ENCODE measurements around the gene CIROP.
A peak's percentile ranks its signal among the peaks of the same experiment; 100 is the strongest.

CIROP gene

DNA sequence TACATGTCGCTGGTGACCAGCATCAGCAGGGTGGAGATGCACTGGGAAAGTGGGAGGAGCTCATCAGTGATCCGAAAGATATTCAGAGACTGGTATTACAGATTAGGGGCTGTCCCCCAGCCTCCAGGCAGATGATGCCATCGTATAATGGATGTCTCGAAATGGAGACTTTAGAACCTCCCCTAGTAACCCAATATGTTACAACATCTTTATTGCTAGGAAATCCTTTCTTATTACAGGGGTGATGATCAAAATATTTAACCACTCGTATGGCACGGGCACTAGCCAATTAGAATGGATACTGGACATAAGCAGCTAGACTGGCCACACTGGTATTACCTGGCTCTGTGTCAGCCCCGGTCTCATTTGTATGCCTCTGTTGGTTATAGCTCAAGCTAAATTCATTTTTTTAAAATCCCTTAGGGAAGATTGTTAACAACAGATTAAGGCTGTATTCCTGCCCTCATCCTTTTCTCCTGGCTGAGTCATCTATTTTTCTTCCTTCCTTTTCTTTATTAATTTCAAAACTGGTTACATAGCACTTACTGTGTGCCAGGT lies 25.0 kb upstream of the CIROP start:
- no peak for DNase-seq

DNA sequence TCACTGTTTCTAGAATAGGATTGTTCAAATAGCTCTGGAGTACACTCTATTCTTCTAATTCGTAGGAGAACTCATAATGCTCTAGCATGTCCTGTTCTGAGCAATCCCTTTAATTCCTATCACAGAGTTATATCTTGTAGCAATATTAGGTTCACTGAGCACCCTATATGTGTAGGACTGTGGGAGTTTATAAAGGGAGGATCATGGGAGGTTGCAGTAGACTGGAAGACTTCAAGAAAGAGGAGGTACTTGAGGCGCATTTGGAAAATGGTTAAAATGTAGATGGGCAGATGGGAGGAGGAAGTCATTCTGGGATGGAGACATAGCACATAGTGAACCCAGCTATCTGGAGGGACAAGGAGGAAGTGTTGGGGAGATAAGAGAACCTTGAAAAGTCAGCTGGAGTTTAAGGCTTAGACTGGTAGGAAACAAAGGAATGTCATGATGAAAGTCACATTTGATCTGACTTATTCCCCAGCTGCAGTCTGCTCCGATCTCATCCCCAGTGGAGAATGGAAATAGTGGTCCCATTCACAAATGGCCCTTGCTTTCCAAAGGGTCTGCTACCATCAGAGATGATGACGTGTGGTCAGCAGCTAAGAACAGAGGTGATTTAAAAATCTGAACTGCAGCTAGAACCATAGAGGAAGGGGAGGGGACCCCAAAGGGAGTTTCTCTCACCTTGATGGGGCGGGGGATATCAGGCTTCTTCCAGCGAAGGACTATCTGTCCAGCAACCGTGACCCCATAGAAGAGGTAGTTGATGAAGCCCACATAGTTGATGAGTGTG lies 24.4 kb upstream of the CIROP start:
- DNase-seq: no peak

DNA sequence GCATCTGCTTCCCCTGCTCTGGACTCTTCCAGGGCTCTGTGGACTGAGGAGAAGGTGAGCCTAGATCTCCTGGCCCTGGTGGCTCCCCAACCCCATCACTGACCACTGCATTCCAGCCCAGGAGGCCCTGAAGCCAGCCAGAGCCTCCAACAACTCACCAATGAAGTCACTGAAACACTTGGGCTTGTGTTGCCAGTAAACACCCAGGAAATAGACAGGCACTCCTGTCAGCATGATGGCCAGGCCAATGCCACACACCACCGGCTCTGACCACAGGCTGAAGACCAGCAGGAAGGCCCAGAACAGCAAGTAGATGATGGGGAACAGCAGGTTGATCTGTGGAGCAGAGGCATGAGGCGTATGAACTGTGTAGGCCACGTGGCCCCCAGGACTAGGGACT lies 23.1 kb upstream of the CIROP start:
- DNase-seq: no peak

DNA sequence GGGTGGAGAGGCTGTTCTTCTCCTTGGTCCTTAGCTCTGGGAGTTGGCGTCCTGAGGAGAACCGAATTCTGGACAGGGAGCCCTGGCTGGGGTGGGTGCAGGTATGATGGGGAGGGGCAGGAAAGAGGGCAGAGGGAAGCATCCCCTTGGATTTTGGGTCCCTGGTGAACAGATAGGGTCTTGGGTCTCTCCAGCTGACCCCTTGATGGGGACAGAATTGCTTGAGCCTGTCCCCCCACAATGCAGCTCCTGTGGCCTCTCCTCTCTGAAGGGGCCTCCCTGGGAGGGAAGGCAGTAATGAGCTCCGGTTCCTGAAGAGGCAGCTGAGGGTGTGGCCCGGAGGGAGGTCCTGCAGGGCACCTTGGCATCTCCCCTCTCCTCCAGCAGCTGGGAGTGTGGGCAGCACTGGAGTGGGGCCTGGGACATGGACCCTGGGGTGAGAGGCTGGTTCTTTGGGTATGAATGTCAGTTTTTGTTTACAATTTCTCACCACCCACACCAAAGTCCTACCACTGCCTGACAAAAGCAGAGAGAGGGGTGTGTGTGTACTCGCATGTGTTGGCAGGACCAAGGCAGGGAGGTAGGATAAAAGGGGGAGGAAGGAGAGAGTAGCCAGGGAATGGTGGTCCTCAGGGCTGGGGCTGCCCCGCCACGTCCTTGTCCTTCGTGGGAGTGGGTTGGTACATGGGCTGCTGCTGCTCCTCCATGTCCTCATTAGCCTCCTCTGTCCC lies 21.9 kb upstream of the CIROP start:
- DNase-seq: no peak

DNA sequence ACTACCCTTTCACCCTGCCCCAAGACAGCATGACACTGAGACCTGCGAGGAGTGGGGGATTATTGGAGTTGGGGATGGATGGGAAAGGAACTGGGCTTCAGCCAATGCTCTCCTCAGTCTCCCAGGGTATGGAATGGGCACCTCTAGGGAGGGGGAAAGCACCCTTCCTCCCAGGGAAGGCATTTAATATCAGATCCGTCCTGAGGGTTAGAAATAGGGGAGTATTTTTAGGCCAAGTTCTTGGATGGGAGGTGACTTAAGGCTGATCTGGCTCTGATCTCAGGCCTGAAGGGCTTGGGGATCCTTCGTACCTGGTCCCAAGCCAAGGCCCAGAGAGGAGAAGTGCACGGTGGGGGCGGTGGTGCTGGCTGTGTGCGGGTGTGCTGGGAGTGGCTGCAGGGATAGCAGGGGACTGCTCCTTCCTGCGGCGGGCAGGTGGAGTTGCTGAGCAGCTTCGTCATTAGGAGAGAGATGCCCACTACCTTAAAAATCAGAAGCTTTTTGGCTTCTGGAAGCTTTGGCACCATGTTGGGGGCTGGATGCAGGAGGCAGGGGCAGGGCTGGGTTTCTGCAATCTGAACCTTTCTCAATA lies 21.2 kb upstream of the CIROP start:
- no peak for DNase-seq

DNA sequence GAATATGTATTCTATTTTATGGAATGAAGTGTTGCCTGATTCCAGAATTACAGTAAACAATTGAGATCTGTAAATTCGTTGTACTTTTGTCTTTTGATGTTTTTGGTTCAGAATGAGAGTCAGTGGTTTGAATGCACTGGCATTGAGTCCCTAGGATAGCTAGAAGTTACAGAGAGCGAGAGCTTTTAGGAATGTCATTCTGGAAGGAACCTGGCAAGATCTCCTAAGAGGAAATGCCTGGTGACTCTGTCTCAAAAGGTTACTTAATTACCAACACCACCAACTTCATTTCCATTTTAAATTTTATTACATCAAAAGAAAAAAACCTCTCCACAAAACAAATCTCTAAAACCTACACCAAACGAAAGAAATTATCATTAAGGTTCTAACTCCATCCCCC lies 20.2 kb upstream of the CIROP start:
- no peak for DNase-seq

DNA sequence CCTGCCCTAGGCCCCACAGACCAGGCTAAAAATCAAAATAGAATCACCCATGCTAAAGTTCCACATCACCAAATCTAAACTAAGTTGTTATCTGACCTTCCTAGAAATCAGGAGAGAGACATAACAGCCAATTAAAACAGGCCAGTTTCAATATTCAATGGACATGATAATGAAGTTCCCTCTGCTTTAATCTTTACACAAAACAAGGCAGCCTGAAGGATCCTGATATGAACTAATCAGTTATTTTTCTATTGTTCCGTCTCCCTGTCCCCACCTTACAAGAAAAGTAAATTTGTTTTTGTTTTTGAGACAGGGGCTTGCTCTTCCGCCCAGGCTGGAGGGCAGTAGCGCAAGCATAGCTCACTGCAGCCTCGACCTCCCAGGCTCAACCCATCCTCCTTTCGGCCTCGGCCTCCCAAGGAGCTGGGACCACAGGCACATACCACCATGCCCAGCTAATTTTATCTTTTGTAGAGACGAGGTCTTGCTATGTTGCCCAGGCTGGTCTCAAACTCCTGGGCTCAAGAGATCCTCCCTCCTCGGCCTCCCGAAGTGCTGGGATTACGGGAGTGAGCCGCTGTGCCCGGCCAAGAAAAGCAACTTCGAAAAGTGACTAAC lies 19.7 kb upstream of the CIROP start:
- no peak for DNase-seq

DNA sequence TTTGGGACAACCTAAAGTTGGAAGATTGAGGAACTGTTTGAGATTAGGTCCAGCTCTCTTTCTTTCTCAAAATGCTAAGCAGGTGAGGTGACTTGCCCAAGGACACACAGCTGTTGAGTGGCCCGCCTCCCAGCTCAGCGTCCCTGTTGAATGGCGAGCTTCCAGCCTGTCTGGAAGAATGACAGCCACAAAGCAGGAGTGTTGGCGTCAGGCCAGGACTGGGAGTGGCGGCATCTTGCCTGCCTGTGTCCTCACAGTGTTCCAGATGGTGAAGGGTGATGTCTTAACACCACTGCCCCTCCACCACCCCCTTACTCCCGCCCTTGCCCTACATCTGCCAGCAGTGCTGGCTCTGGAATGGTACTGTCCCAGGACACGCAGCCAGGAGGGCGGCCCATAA lies 18.6 kb upstream of the CIROP start:
- no peak for DNase-seq

DNA sequence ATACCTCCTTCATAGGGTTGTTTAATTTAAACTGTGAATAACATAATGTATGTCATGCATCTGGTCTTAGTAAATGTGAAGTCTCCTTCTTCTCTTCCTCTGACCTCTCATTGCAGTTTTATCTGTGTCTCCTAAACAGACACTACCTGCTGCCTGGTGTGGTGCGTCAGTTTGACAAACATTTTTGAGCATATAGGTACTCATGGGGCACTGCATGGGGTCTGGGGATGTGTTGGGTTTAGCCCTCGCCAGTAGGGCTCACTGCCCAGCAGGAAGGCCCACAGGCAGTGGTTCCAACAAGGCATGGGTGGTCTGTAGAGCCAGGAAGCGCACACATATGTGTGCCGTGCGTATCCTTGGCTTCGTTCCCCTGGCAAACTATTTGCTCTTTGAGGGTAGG lies 17.3 kb upstream of the CIROP start:
- no peak for DNase-seq

DNA sequence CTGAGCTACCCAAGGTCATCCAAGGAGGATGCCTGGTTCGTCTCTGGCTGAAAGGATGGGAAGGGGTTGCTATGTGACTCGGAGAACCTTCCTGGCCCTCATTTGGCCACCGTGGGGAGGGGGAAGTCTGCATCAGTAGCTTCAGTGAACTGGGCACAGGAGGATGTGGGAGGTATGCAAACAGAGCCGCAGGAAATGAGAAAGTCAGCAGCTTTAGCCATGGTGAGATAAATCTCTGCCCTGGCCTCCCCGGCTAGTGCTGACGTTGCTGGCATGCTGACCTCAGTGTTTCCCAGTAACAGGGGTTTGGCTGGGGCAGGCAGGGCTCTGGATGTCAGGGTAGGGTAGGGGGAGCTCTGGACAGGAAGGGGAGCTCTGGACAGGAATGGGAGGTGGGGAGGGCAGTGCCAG lies 16.6 kb upstream of the CIROP start:
- DNase-seq: peak; percentile 90

DNA sequence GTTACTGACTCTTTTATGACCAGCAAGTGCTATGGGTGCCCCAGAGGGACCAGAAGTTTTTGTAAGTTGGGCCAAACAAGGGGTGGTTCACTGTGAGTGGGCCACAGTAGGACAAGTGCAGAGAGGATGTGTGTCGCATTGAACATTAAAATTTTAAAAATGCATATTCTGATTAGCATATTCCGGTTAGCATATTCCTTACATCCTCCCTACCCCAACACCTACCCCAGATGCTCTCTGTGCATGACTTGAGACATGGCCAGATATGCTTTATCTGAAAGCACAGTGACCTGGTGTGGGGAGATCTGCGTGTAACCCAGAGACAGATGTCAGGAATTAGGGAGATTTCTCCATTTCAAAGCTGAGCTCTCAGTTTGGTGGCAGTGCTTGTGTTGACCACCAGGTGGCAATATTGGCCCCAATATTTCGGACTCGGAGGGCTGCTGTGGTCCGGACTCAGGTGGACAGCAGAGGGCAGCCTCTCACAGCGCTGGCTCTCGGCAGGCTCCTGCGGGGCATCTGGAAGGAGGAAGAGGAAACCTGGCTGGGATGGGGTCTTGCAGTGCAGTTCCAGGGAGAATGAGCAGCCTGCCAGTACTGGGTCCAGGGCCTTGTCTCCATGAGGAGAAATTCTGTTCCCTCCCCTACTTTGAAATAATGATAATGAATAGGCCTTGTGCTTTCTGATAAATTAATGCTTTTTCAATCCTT lies 15.9 kb upstream of the CIROP start:
- peak; percentile 73 for DNase-seq

DNA sequence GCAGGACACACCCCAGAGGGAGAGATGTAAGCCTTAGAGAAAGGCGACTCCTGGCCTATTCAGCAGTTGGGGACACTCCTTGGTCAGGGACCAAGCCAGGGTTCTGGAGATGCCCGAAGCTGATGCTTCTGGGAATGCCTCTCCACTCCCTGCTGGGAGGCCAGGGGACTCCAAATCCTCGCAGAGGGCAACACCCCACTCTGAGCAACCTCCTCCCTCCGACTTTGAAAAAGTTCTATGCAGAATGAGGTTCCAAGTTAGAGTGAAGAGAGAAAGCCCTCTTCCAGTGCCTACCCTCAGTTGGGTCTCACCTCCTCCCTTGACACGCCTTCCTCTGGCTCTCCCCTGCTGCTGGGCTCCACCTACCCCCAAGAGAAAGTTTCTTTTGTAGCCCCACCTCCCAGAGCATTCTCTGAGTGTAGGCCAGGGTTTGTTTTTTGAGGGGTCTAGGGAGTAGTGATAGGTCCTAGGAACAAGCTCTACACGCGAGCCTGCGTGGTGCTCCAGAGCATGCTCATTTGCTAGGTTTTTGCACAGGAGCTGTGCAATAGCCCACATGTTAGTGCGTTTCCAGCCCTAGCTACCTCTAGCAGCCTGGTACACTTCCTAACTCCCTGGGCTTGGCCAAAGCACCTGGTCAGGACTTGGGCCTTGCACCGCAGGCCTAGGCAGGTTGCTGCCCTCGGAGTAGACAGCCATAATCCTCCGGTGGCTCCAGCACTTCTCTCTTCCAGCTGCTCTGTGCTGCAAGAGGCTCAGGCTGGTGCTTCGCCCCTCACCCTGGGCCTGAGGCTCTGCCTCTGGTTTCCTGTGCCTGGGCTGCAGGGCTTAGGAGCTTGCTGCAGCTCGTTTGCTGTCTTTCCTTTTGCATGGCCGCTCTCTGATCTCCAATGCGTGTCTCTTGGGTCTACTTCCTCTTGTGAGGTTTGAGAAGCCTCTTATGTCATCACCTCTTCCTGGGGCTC lies 14.9 kb upstream of the CIROP start:
- DNase-seq: no peak

DNA sequence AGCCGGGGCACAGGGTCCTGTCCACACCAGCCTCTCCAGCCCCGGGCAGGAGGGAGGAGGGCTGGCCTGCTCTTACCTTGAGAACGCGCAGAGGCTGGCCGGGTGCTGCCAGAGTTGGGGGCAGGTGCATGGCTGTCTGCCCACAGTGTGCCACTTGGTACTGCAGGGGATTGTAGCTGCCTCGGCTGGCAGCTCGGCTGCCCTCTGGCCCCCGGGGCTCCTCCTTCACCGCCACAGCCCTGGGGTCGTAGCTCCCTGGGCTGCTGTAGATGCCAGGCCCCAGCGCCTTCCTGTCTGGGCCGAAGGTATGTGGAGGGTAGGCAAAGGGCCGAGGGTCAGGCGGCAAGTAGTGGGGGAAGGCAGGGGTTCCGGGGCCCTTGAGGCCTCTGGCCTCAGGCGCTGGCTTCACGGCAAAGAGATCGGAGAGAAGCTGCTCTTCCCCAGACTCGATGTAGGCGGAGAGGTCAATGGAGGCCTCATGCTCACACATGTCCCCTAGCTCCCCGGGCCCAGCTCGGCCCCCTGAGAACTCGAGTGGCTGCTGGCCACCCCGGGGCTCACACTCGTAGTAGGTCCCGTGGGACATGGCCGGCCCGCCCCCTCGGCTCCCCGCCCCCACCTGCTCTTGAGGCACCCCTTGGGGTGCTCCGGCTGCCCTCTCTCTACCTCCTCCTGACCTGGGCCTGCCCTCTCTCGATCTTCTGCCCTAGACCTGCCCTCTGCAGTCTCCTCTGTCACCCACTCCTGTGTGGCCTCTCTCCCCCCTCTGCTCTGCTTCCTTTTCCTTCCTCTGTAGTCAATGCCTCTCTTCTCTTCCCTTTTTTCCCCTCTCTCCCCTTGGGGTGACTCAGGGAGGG lies 13.9 kb upstream of the CIROP start, which contains the start of gene CEBPE:
Gene CEBPE (minus strand): TSS at position 750 of the 857 bp plus-strand sequence. CDS start 164 bp downstream, at position 586.
- DNase-seq: no peak

DNA sequence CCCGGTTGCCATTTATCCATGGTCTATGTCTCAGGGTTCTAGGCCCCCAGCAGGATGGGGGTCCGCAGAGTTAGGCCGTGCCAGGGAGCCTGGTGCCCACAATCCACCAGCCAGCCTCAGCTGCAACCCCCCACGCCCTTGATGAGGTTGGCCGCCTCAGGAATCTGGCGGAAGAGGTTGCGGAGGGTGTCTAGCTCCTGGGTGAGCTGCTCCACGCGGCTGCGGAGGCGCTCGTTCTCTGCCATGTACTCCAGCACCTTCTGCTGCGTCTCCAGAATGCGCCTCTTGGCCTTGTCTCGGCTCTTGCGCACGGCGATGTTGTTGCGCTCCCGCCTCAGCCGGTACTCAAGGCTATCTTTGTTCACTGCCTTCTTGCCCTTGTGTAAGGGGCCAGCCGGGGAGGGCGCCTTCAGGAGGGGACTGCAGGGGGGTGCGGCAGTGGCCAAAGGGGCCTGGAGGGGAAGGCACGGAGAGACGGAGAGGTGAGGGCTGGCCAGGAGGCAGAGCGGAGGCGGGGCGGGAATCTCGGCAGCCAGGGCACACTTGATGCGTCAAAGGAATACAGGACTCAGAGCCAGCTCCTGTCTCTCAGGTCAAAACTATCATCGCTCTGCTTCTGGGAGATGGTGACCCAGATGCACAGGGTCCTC lies 12.7 kb upstream of the CIROP start:
- no peak for DNase-seq

DNA sequence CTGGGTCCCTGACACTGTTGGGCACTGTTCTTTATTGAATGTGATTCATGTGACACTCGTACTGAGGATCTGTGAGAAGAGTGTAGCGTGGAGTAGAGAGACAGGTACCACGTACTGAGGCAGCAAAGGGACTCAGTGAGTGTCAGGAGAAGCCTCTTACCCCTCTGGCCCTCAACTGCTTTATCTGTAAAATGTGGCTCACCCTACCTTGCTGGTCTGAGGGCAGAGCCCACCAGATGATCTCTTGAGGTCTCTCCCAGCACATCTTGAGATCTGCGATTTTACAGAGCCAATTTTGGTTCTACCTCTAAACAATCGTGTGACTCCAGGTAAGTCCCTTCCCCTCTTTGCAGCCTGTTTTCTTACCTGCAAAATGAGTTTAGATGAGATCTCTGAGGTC lies 11.1 kb upstream of the CIROP start:
- DNase-seq: no peak

DNA sequence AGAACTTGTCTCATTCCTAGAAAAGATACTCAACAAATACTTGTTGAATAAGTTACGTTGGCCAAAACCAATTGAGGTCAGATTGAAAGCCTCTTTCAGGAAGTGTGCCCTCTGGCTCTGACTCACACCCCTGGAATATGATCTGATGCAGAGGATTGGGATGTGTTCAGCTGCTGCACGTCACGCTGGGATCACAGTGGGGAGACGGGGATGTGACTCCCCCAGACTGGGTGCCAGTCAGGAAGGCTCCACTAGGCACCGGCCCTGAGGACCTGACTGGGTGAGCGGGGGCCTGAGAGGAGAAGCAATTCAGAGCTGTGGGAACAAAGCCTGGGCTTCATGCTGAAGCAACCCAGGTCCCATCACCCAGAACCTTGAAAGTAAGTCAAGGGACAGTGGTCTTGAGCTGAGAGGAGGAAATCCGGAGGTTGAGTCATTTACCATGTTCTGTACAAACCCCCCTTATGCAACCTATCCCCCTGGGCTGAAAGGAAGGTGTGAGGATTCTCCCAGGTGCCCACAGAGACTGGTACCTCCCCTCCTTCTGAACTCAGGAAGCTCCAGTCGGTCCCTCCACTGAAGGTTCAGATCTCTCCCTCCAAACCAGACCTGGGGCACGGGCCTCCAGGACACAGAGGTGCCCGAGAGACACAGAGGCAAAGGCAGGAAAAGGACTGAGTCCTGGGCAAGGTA lies 10.4 kb upstream of the CIROP start:
- DNase-seq: peak; percentile 96

DNA sequence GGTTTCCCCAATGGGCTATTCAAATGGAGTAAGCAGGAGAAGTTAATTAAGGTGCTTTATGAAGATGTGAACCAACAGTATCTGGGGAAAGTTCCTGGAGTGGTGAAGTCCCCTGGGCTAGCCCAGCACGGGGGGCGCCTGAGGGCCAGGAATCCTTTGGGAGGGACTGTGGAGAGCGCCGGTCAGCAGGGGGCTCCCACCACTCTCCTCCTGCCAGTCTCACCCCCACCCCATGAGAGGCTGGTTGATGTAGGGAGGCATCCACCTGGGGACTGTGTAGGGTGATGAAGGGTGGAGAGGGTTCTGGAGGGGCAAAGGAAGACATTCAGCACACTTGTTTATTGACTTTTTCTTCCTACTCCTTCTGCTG lies 9.9 kb upstream of the CIROP start:
- no peak for DNase-seq

DNA sequence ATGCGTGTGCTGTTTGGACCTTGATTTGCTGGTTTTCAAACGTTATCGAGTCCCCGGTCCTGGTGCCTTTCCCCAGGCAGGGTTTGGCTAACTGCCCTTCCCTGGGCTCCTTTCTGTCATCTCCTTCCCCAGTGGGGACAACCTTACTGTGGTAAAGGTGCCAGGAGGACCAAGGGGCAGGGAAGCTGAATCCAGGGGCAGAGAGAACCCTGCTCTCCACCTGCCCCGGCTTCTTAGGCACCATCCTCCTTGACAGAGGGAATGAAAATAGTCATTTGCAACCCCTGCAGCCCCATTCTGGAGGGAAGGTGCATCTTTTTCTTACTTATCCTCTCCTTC lies 9.3 kb upstream of the CIROP start:
- no peak for DNase-seq

DNA sequence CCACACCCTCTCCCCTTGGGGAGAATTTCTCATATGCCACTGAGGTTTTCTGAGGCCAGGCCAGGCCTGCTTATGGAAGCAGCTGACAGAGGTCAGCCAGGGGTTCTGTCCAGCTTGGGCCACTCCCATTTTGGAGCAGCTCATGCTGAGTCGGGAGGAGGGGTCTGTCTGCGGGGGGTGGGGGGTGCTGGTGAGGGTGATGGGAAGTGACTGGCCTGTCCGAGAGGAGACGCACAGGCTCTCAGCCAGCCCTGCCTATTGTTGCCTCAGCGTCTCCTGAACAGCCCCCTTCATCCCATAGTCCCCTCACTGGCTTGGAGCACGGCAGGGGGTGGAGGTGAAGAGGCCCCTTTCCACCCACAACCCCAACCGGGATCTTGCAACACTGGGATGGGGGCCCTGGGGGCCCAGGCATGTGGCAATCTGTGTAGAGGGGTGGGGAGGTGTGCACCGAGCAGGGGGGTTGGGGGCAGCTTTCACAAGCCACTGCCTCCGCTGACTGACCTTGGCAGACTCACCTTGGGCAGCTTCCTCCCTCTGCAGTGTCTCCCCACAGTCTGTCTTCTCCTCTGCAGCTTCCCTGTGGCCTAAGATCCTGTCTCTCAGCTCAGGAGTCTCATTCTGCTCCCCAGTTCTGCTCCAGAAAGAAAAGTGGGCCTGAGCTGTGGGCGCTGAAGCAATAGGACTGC lies 8.8 kb upstream of the CIROP start:
- no peak for DNase-seq

Data from kidney glomerular epithelial cell (primary cell).